ENCODE results near the gene CRTC2.

DNA sequence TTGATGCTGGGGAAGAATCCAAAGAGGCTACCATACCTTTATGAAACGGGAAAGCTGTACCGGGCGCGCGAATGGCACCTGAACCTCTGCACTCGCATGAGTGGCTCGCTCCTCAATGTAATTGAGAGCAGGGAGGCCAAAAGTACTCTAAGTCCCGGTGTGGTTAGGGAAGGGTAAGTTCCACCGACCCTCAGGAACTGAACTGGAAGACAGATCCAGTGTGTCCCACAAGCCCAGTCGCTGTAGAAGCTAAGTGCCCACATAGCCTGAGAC lies 36.7 kb downstream of the CRTC2 start:
- TF ChIP-seq EZH2 (IDR thresholded peaks at IDR 0.05; ENCODE audit: low read depth, unreplicated experiment) (no peak), REST (IDR thresholded peaks at IDR 0.05; ENCODE audit: unreplicated experiment) (no peak), POLR2AphosphoS5 (IDR thresholded peaks at IDR 0.05; ENCODE audit: low read depth) (no peak), CREB1 (CRISPR knock-in tag; IDR thresholded peaks at IDR 0.05; ENCODE audit: low read depth) (no peak), EZH2phosphoT487 (IDR thresholded peaks at IDR 0.05; ENCODE audit: unreplicated experiment) (no peak), JUNB (IDR thresholded peaks at IDR 0.05; ENCODE audit: unreplicated experiment) (no peak), ZNF114 (CRISPR knock-in tag; IDR thresholded peaks at IDR 0.05) (no peak)
- TF ChIP-seq, protein P1, sequence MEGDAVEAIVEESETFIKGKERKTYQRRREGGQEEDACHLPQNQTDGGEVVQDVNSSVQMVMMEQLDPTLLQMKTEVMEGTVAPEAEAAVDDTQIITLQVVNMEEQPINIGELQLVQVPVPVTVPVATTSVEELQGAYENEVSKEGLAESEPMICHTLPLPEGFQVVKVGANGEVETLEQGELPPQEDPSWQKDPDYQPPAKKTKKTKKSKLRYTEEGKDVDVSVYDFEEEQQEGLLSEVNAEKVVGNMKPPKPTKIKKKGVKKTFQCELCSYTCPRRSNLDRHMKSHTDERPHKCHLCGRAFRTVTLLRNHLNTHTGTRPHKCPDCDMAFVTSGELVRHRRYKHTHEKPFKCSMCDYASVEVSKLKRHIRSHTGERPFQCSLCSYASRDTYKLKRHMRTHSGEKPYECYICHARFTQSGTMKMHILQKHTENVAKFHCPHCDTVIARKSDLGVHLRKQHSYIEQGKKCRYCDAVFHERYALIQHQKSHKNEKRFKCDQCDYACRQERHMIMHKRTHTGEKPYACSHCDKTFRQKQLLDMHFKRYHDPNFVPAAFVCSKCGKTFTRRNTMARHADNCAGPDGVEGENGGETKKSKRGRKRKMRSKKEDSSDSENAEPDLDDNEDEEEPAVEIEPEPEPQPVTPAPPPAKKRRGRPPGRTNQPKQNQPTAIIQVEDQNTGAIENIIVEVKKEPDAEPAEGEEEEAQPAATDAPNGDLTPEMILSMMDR (conservative IDR thresholded peaks at IDR 0.05; ENCODE audit: low read depth in 2 of 2), result no peak
